Activated T-helper 1 cell treated with Interleukin-2 at 50 U/mL for 16 hours (primary cell): ENCODE measurements around the gene OR1D2.
"Not testable (repeated sequence)": the region's sequence is repeated elsewhere in the genome, so short reads cannot be mapped to it uniquely, and the experiment has no call there.

Experiments used
- DNase-seq: peaks from one replicate; pipeline ENCODE4 v3.0.0-alpha.2; 2020; ENCODE audit warnings: low read depth

The OR1D2 gene, protein sequence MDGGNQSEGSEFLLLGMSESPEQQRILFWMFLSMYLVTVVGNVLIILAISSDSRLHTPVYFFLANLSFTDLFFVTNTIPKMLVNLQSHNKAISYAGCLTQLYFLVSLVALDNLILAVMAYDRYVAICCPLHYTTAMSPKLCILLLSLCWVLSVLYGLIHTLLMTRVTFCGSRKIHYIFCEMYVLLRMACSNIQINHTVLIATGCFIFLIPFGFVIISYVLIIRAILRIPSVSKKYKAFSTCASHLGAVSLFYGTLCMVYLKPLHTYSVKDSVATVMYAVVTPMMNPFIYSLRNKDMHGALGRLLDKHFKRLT

DNA sequence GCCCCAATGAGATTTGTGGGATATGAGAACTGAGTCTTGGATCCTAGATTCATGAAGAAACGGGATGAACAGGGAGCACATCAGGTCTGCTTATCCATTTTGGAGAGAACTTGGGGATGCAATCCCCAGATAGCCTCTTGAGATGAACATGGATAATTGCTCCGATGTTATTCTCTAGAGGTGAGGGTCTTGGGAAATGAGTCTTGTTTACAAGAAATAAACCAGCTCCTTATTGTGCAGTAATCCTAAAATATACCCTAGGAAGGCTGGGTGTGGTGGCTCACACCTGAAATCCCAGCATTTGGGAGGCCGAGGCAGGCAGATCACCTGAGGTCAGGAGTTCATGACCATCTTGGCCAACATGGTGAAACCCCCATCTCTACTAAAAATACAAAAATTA is at the start of gene OR1D2:
OR1D2 (minus strand) TSS at position 101 of the 400 bp plus-strand sequence. CDS start 11,426 bp downstream, outside the sequence.
- no peak for DNase-seq

DNA sequence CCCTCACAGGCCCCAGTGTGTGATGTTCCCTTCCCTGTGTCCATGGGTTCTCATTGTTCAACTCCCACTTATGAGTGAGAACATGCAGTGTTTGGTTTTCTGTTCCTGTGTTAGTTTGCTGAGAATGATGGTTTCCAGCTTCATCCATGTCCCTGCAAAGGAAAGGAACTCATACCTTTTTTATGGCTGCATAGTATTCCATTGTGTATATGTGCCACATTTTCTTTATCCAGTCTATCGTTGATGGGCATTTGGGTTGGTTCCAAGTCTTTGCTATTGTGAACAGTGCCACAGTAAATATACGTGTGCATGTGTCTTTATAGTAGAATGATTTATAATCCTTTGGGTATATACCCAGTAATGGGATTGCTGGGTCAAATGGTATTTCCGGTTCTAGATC is 33.3 kb upstream of the OR1D2 start:
- not testable (repeated sequence) for DNase-seq

DNA sequence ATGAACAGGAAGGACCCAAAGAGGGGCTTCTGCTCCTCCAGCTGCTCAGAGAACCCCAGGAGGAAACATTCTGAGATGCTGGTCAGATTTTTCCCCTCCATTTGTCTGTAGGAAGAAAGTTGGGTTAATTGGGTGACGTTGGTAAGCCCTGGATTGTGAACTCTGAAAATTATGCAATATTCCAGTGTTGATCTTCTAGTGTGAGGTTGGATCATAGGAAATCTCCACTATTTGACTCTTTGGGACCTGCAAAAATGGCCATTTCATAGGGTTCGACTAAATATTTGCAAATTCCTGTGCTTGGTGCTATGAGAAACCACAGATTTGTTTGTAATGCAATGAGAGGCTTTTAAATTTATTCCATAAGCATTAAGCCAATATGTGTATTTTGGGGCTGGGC is 23.2 kb upstream of the OR1D2 start, which contains the start of gene OR1G1:
OR1G1 (minus strand) TSS at position 101 of the 400 bp plus-strand sequence; CDS start at position 101, 0 bp downstream.
- DNase-seq: no peak

DNA sequence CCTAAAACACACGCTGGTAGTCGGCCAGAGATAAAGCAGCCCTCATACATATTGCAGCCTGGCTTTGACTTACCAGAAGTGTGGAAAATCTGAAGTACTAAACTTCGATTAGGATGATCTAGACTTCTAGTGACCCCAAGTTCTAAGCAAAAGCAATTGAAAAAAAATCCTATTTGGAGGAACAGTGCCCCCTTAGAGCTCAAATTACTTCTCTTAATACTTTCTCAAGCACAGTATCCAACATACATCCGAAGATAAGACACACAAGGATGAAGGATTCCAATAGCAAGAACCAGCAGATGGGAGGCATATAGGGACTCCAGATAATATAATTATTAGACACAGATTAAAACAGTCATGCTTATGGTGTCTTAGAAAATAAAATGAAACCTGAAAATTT is 30.4 kb downstream of the OR1D2 start:
- DNase-seq: not testable (repeated sequence)

DNA sequence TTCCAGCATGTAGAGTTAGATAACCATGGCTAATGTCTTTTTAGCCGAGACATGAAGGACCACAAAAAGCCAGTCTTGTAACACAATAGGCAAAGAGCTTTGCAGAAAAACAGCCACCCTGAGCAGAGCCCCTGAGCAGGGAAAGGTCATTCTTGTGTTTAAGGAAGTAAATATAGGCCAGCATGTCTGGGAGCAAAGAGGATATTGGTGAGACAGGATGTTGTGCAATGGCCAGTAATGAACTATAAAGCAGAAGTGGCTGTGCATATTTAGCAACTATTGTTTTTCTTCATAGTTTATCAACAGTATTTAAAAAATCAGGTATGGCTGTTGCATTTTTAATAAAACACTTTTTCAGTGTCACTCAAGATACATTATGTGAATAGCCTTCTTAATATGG is 39.0 kb downstream of the OR1D2 start:
- DNase-seq: not testable (repeated sequence)

DNA sequence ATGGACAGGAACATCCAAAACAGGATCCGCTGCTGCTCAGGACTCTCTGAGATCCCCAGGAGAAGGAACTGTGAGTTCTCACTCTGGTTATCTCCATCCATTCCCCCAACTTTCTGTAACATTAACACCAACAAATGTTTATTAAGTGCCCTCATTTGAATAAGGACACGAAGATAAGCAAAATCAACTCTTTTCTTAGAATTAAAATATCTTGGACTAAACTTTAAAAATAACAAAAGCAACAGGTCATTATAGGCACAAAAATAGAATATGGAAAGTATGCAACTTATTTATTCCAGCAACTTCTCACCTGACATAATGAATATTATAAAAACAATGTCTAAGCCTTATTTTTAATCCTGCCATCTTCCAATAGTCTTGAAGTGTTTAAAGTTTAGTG is 40.7 kb downstream of the OR1D2 start, which contains the start of gene OR1D5:
OR1D5 (minus strand) TSS at position 101 of the 400 bp plus-strand sequence; CDS start at position 101, 0 bp downstream.
- DNase-seq: not testable (repeated sequence)

DNA sequence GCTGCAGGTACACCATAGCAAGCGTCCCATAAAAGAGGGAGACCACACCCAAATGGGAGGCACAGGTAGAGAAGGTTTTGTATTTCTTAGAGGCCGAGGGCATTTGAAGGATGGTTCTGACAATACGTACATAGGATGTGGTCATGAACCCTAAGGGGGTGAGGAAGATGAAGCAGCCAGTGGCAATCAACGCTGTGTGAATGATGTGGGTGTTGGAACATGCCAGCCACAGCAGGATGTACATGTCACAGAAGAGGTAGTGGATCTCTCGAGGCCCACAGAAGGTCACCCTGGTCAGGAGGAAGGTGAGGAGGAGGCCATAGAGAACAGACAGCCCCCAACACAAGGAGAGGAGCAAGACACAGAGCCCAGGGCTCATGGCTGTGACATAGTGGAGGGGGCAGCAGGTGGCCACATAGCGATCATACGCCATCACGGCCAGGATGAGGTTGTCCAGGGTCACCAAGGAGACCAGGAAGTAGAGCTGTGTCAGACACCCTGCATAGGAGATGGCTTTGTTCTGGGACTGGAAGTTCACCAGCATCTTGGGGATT is 41.3 kb downstream of the OR1D2 start:
- not testable (repeated sequence) for DNase-seq

DNA sequence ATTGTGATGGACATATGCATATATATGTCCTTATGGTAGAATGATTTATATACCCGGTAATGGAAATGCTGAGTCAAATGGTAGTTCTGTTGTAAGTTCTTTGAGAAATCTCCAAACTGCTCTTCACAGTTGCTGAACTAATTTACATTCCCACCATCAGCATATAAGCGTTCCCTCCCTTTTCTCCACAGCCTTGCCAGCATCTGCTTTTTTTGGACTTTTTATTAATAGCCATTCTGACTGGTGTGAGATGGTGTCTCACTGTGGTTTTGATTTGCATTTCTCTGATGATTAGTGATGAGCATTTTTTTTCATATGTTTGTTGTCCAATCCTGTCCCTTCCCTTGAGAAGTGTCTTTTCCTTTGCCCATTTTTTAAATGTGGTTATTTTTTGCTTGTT is 49.4 kb downstream of the OR1D2 start:
- not testable (repeated sequence) for DNase-seq

DNA sequence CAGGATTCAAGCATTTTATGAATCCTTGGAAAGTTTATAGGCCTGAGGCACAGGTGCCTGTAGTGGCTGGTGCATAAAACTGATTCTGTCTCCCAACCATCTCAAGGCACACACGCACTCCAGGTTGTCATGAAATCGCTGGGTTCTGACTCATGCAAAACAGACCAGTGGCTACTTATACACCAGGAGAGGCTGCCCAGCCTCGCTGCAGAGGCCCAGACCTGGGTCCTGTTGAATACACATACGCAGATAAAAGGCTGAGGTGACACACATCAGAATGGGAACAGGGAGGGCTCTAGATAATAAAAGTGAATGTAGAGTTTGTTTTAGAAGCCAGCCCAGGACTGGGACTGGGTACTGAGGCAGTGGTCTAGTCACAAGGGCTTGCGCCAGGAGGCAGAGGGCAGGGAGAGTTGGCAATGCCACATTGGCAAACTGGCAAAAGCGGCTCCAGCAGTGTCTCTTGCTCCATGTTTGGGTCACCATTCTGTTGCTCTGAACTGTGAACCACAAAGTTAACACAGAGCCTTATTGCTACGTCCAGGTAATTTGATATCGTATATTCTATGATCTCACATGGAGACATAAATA is 54.4 kb downstream of the OR1D2 start:
- no peak for DNase-seq

DNA sequence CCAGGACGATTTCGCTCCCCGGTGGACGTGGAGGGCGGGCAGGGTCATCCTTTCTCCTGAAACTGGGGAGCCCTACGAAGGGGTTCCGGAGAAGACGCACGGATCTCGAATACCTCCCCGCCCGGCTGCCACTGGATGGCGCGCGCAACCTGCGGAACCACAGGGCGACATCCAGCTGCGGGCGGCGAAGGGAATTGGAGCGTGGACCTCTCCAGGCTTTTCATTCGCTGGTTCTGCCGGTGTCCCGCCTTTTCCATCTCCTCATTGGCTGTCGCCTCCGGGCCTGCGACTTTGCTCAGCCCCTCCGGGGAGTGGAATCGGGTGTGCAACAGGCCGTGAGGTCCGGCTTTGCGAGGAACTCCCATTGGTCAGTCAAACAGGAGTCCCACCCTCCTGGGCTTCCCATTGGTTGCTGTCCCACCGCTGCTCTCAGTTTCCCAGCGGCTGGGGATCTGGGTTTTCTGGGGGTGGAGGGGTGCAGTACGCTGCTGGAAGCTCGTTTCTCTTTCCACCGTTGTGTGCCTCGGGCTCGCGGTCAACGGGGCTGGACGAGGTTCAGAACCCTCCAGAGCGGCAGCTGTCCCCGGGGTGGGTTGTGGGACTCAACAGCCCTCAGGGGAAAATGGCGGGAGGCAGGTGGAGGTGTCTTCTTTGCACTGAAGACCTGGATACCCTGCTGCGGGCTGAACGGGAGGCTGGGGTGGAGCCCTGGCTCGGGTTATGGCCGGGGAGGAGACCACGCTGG is 55.3 kb downstream of the OR1D2 start:
- DNase-seq: peak; percentile 85

DNA sequence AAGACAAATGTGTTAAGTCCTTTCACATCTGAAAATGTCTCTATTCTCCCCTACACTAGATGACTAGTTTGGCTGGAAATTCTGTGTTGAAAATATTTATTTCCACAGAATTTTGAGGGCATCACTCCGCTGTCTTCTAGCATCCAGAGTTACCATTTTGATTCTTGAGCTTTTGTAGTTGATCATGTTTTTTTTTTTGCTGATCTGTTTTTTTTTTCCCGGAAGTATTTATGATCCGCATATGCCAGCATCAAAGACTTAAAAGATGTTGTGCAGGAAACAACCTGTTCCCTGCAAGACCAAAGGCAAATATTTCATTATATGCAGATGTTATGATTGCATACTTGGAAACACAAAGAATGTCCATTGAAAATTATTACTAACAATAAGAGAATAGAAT is 57.5 kb downstream of the OR1D2 start:
- no peak for DNase-seq

DNA sequence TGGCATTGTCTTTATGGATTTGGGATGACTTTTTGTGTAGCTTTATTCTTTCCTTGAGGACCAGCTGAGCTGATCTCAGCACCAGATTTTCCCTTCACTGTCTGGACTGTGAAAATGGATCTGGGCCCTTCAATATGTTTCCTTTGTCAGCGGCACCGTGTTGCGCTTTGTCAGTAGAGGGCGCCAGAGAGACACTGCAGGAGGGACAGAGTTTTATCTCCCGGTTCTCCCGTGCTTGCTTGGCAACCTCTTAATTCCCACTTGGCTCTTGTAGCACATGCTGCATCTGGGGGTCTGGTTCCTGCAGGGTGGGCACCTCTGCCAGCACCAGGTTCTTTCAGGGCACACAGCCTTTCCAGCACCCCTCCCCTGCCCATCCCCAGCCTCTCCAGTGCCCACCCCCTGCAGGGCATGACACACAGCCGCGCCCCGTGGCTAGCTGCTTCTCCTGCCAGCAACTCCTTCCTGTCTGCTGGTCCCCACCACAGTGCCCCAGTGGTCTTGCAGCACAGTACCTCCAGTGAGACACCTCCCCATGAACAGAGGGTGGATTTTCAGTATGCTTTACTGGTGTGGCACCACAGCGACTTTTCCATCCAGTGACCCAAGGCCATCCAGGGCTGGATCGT is 60.4 kb downstream of the OR1D2 start:
- DNase-seq: no peak

DNA sequence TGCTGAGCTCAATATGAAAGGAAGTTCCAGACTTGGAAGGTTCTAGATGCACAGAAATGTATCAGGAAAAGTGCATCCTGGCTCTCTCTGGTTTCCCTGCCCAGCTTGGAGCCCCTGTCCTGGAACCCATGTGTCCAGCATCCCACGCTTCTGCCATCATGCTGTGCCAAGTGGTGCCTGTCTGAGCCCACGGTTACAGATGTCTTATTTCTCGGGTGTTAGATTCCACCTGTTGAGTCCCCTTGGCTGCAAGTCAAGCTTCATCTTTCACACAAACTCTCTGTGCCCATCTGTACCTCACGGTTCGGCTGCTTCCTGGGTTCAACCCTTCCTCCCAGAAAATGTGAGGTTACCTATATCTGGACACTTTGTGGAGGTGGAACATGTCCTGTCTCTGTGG is 63.3 kb downstream of the OR1D2 start:
- DNase-seq: no peak

DNA sequence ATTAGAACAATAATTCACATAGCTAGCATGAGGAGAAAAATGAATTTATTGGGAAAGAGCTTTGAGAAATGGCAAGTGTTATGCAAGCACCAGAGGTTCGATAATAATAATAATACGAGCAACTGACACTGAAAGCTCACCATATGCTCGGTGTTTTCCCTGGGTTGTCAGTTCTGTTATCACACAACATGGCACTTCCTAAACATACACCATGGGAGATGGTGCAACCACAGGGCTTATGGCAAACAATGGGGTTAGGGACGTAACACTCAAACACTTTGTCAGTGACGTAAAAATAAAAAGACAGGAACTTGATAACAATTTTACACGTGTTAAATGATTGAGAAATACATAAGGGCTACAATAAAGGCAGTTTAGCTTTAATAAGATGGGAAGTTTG is 64.5 kb downstream of the OR1D2 start:
- DNase-seq: no peak

DNA sequence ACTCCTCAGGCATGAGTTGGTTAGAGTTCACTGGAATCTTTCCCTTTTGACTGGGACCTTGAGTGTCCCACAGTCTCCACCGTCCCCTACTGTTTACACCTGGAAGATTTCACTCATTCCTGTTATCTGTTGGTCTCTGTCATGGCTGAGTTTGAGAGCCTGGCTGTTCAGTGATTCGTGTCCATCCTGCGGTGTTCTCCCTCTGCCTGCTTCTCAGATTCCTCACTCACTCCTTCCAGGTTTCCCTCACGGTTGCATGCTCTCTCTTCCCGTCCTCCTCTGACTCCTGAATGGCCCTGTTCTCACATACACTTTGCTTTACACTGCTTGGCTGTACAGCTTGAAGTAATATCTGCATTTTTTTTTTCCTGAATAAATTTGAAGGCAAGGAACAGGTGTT is 65.3 kb downstream of the OR1D2 start:
- DNase-seq: no peak
